Kidney epithelial cell (primary cell): Measurements from ENCODE around the gene HPGD. TPM values are rescaled to one million over a fixed set of nuclear protein-coding genes. Genes with fewer than 3 reads are reported as not detected.

Source experiments
- DNase-seq: peaks from one replicate; pipeline ENCODE4 v3.0.0-alpha.2; 2010; ENCODE audit warnings: low read depth
- H3K27me3 ChIP-seq: 2 replicates; pipeline ENCODE4 v1.6.0; 2011; ENCODE audit warnings: low read length; ENCODE audit not compliant: control insufficient read depth, insufficient read depth
- H3K36me3 ChIP-seq: 2 replicates; pipeline ENCODE4 v1.5.1; 2011; ENCODE audit warnings: low read length; ENCODE audit not compliant: control insufficient read depth, insufficient read depth
- H3K4me3 ChIP-seq: 2 replicates; pipeline ENCODE4 v1.5.1; 2011; ENCODE audit warnings: low read depth, mild to moderate bottlenecking, control low read depth, low read length
- total RNA-seq: library from RNA; depleted of rRNA; stranded (reverse); fragments of >200 nt; gene quantifications from 2 replicates; pipeline ENCODE4 v1.2.3, GENCODE V29; 2015
- TF ChIP-seq, protein P1 (sequence below): IDR thresholded peaks from 2 replicates; pipeline ENCODE4 v1.5.1; 2011; ENCODE audit warnings: mild to moderate bottlenecking, moderate library complexity, low read length, control low read depth, inconsistent platforms; ENCODE audit not compliant: insufficient read depth, poor library complexity, severe bottlenecking

The HPGD gene
- total RNA-seq, 1 donor from 2014 or later: 0.75 TPM

DNA sequence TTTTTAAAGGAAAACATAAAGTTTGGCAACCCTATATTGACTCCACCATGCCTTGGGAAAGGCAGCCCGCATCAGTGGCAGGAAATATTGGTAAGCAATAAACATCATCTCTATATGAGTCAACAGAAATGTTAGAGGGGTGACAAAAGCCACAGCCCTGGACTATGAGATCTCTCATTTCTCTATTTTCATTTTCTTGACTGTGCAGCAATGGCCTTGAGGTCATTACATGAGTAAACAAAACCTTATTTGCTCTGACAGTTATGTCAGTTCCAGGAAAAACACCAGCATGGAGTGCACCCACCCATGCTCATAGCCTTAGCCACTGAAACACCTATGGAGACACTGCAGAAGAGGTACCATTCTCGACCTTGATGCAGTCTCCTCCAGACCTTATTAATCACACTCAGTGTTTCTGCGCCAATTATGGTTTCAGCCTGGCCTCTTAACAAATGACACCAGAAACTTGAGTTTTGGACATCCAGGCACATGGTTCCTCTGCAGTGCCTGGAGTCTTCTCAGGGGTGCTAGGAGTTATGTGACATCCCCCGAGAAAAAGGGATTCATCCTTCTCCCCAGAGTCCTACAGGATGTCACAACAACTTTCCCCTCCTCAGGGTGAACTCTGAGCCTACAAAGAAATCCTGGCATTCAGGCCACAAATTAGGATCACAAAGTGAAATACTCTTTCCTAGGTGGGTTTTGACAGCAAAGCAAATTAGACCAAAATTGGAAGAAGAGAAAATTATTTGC is 16.0 kb upstream of the HPGD start:
- Histone ChIP-seq H3K4me3 (no peak overlapping the region), H3K36me3 (no peaks in the 10 kb centered on the region), H3K27me3 (no peaks in the 10 kb centered on the region)
- no peak for DNase-seq
- TF ChIP-seq, protein P1, sequence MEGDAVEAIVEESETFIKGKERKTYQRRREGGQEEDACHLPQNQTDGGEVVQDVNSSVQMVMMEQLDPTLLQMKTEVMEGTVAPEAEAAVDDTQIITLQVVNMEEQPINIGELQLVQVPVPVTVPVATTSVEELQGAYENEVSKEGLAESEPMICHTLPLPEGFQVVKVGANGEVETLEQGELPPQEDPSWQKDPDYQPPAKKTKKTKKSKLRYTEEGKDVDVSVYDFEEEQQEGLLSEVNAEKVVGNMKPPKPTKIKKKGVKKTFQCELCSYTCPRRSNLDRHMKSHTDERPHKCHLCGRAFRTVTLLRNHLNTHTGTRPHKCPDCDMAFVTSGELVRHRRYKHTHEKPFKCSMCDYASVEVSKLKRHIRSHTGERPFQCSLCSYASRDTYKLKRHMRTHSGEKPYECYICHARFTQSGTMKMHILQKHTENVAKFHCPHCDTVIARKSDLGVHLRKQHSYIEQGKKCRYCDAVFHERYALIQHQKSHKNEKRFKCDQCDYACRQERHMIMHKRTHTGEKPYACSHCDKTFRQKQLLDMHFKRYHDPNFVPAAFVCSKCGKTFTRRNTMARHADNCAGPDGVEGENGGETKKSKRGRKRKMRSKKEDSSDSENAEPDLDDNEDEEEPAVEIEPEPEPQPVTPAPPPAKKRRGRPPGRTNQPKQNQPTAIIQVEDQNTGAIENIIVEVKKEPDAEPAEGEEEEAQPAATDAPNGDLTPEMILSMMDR: no peak

DNA sequence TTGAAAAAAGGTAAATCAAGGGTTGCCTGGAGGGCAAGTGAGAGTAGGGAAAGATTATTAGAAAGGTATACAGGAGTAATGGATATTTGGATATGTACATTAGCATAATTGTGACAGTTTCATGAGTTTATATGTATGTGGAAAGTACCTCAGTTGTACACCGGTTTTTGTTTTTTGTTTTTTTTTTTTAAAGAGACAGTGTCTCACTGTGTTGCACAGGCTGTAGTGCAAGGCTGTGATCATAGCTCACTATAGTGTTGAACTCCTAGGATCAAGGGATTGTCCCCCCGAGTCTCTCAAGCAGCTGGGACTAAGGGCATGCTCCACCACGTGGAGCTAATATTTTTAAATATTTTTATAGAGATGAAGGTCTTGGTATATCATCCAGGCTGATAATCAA is 15.3 kb upstream of the HPGD start:
- H3K4me3 ChIP-seq: no peak overlapping the region
- TF ChIP-seq, protein P1: no peak
- DNase-seq: no peak
- no peaks in the 10 kb centered on the region for H3K36me3 ChIP-seq
- no peaks in the 10 kb centered on the region for H3K27me3 ChIP-seq

DNA sequence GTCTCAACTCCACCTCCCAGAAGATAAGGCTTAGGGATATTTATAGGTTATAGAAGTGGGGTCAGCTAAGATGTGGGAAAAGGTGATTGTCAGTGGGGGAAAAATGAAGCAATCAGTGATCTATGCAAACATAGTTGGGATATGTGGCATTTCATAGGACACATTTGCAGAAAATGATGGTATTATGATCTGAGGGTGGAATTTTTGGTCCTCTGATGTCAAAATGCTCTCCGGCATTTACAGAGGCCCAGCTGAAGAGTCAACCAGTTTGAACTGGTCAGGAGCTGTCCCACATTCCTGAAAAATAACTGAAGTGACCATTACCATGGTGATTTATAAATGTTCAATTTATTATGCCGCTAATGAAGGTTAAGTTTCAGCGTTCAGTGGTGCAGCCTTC is 12.2 kb upstream of the HPGD start:
- DNase-seq: no peak
- Histone ChIP-seq H3K27me3 (no peaks in the 10 kb centered on the region), H3K4me3 (no peak overlapping the region), H3K36me3 (no peaks in the 10 kb centered on the region)
- TF ChIP-seq, protein P1: no peak

DNA sequence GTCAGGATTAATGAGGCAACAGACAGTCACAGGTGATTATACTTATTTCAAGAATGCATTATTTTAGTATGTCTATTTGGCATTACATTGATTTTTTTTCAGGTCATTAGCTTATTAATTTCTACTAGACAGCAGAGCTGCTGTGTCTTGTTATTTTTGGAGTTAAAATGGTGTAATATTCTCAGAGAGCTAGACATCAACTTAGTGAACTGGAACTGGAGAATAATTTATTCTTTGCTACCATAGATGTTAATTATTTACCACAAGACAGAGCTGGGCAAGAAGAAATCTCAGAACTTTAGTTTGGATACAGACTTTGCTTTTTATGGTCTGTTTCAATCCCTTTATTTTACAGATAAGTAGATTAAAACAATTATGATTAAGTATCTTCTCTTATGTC is 10.2 kb upstream of the HPGD start:
- TF ChIP-seq, protein P1: no peak
- DNase-seq: no peak

DNA sequence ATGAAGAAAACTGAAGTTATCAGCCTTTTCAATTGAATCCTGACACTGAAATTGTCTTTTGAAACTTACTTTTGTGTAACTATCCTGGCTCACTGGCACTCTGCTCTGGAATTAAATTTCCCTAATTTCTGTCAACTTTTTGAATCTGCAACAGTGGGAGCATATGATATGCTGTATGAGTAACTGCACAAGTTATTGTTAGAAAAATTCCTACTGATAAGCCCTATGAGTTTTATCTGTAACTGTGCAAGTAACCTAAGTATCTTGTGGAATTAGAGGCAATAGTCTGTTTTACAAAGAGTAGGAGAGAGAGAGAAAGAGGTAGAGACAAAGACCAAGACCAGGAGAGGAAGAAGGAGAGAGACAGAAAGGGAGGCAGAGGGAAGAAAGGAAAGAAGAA is 9.2 kb upstream of the HPGD start:
- Histone ChIP-seq H3K4me3 (no peak overlapping the region), H3K27me3 (no peaks in the 10 kb centered on the region), H3K36me3 (no peaks in the 10 kb centered on the region)
- TF ChIP-seq, protein P1: no peak
- no peak for DNase-seq

More for the DNA sequence above, 10.2 kb upstream of the HPGD start:
- Histone ChIP-seq H3K36me3 (no peaks in the 10 kb centered on the region), H3K27me3 (no peaks in the 10 kb centered on the region), H3K4me3 (no peak overlapping the region)

DNA sequence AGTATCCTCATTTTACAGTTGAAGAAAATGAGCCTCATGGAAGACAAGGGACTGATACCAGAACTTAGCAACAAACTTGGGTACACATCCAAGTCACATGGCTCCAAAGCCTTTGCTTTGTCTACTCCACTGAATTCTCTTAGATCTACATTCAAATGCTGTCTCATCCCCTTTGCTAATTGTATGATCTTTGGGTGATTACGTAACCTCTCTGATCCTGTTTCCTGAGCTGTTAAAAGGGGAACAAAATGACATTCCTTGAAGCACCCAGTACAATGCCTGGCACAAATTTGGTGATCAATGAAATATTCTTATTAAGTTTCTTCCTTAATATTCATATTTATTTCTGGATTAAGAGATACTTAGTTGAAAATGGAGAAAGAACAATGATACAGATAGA is 5.9 kb upstream of the HPGD start:
- TF ChIP-seq, protein P1: no peak
- DNase-seq: no peak
- H3K27me3 ChIP-seq: no peaks in the 10 kb centered on the region

More for the DNA sequence above, 5.9 kb upstream of the HPGD start:
- Histone ChIP-seq H3K36me3 (no peaks in the 10 kb centered on the region), H3K4me3 (no peak overlapping the region)
